Measurements from ENCODE around the gene PTPN11.

Gene PTPN11

DNA sequence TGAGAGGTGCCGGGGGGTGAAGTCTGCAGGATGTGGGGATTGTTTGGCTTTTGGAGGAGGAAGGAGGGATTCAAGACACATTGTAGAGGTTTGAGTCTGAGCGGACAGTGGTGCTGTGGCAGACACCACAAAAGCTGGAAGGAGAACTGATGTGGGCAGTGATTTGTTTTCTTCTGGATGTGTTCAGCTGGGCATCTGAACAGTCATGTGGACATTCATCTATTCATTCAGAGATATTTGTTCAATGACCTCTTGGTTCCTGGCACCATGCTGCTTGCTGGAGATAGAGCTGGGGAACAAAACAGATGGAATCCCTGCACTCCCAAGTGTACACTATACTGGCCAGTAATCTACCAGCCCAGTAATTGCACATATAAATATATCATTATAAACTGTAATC lies 64.0 kb downstream of the PTPN11 start:
- H3K27ac ChIP-seq (ENCODE audit: low read length), result no peak overlapping the region
- H3K27me3 ChIP-seq (replicated peaks; ENCODE audit: insufficient read depth, low read length), result no peaks in the 10 kb centered on the region
- H3F3A ChIP-seq (ENCODE audit: insufficient read depth, low read length), result no peaks in the 10 kb centered on the region
- TF ChIP-seq EZH2 (optimal IDR thresholded peaks at IDR 0.05; ENCODE audit: low read depth, low read length), result no peak
- TF ChIP-seq, protein P1, sequence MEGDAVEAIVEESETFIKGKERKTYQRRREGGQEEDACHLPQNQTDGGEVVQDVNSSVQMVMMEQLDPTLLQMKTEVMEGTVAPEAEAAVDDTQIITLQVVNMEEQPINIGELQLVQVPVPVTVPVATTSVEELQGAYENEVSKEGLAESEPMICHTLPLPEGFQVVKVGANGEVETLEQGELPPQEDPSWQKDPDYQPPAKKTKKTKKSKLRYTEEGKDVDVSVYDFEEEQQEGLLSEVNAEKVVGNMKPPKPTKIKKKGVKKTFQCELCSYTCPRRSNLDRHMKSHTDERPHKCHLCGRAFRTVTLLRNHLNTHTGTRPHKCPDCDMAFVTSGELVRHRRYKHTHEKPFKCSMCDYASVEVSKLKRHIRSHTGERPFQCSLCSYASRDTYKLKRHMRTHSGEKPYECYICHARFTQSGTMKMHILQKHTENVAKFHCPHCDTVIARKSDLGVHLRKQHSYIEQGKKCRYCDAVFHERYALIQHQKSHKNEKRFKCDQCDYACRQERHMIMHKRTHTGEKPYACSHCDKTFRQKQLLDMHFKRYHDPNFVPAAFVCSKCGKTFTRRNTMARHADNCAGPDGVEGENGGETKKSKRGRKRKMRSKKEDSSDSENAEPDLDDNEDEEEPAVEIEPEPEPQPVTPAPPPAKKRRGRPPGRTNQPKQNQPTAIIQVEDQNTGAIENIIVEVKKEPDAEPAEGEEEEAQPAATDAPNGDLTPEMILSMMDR (IDR thresholded peaks at IDR 0.05; ENCODE audit: low read length), result no peak
- no peak for TF ChIP-seq EZH2phosphoT487 (IDR thresholded peaks at IDR 0.05; ENCODE audit: low read length)
- no peak overlapping the region for H3K9ac ChIP-seq (ENCODE audit: low read length)
- H3K9me3 ChIP-seq (replicated peaks; ENCODE audit: insufficient read depth, low read length), result no peaks in the 10 kb centered on the region
- no peaks in the 10 kb centered on the region for H4K20me1 ChIP-seq (ENCODE audit: insufficient read depth, low read length)
- no peak for DNase-seq
- H2AFZ ChIP-seq (ENCODE audit: low read length), result no peak overlapping the region
- H3K79me2 ChIP-seq (ENCODE audit: low read length), result no peaks in the 10 kb centered on the region
- H3K36me3 ChIP-seq (replicated peaks; ENCODE audit: insufficient read depth, low read length), result no peaks in the 10 kb centered on the region
- H3K4me3 ChIP-seq (ENCODE audit: low read length), result no peak overlapping the region
- no peaks in the 10 kb centered on the region for H3K4me1 ChIP-seq (ENCODE audit: low read length)
- H3K4me2 ChIP-seq (ENCODE audit: low read depth, low read length), result no peak overlapping the region
- H3K9me2 ChIP-seq (replicated peaks; ENCODE audit: insufficient read depth, low read length), result no peaks in the 10 kb centered on the region

DNA sequence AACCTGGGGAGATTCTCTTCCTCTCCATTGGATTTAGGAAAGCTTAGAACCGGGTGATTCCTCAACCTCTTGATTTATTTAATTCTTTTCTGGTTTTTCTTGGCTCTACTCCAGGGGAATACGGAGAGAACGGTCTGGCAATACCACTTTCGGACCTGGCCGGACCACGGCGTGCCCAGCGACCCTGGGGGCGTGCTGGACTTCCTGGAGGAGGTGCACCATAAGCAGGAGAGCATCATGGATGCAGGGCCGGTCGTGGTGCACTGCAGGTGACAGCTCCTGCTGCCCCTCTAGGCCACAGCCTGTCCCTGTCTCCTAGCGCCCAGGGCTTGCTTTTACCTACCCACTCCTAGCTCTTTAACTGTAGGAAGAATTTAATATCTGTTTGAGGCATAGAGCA lies 67.6 kb downstream of the PTPN11 start:
- Histone ChIP-seq H3K36me3 (replicated peaks; ENCODE audit: insufficient read depth, low read length) (no peaks in the 10 kb centered on the region), H3K9me2 (replicated peaks; ENCODE audit: insufficient read depth, low read length) (no peaks in the 10 kb centered on the region), H3K79me2 (ENCODE audit: low read length) (no peaks in the 10 kb centered on the region), H4K20me1 (ENCODE audit: insufficient read depth, low read length) (no peaks in the 10 kb centered on the region), H3K27ac (ENCODE audit: low read length) (no peak overlapping the region), H3K9me3 (replicated peaks; ENCODE audit: insufficient read depth, low read length) (no peaks in the 10 kb centered on the region), H3F3A (ENCODE audit: insufficient read depth, low read length) (no peaks in the 10 kb centered on the region), H3K4me3 (ENCODE audit: low read length) (no peak overlapping the region), H2AFZ (ENCODE audit: low read length) (no peak overlapping the region), H3K4me2 (ENCODE audit: low read depth, low read length) (no peak overlapping the region), H3K4me1 (ENCODE audit: low read length) (no peaks in the 10 kb centered on the region), H3K27me3 (replicated peaks; ENCODE audit: insufficient read depth, low read length) (no peaks in the 10 kb centered on the region), H3K9ac (ENCODE audit: low read length) (no peak overlapping the region)
- TF ChIP-seq, protein P1 (IDR thresholded peaks at IDR 0.05; ENCODE audit: low read length), result no peak
- TF ChIP-seq EZH2 (optimal IDR thresholded peaks at IDR 0.05; ENCODE audit: low read depth, low read length) (no peak), EZH2phosphoT487 (IDR thresholded peaks at IDR 0.05; ENCODE audit: low read length) (no peak)
- DNase-seq, result no peak

DNA sequence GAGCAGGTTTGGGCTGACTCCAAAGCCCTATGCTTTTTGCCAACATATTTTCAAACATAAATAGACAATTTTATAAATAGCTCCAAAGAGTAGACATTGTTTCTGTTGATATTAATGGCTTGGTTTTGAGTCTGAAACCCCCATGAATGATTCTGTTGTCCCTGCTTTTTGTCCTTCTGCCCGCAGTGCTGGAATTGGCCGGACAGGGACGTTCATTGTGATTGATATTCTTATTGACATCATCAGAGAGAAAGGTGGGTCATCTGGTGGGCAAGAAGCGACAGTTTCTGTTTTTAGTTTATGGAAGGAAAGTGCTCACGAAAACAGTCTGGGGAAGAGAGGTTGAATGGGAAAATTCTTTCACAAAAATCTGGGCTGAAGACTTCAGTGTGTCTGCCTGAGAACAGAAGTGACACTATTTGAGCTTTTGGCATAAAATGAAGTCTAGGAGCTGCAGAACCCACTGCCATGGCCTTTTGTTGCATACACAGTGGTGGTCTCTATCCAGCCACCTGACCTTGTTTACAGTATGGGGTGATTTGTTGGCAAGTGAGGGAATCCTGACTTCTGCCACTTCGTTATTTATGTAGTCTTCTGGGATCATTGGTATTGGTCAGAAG lies 69.6 kb downstream of the PTPN11 start:
- Histone ChIP-seq H4K20me1 (ENCODE audit: insufficient read depth, low read length) (no peaks in the 10 kb centered on the region), H3K79me2 (ENCODE audit: low read length) (no peaks in the 10 kb centered on the region), H3K9ac (ENCODE audit: low read length) (no peak overlapping the region), H3K4me3 (ENCODE audit: low read length) (no peak overlapping the region), H3K9me3 (replicated peaks; ENCODE audit: insufficient read depth, low read length) (no peaks in the 10 kb centered on the region), H3K9me2 (replicated peaks; ENCODE audit: insufficient read depth, low read length) (no peaks in the 10 kb centered on the region), H3K27ac (ENCODE audit: low read length) (no peak overlapping the region), H3K4me1 (ENCODE audit: low read length) (no peaks in the 10 kb centered on the region), H2AFZ (ENCODE audit: low read length) (no peak overlapping the region), H3K4me2 (ENCODE audit: low read depth, low read length) (no peak overlapping the region), H3K27me3 (replicated peaks; ENCODE audit: insufficient read depth, low read length) (no peaks in the 10 kb centered on the region), H3F3A (ENCODE audit: insufficient read depth, low read length) (no peaks in the 10 kb centered on the region), H3K36me3 (replicated peaks; ENCODE audit: insufficient read depth, low read length) (no peaks in the 10 kb centered on the region)
- TF ChIP-seq EZH2phosphoT487 (IDR thresholded peaks at IDR 0.05; ENCODE audit: low read length) (no peak), EZH2 (optimal IDR thresholded peaks at IDR 0.05; ENCODE audit: low read depth, low read length) (no peak)
- TF ChIP-seq, protein P1 (IDR thresholded peaks at IDR 0.05; ENCODE audit: low read length), result no peak
- no peak for DNase-seq

Measured in MM.1S (cell line).